Keratinocyte (primary cell): ENCODE results near the gene ARMS2.

Experiments
- CTCF ChIP-seq, 3 experiments: IDR thresholded peaks in 1 of 3; conservative IDR thresholded peaks in 1 of 3; optimal IDR thresholded peaks in 1 of 3; 2 replicates in 2 of 3; 3 replicates in 1 of 3; pipeline versions ENCODE3 to v1.5.1; 2011; ENCODE audit warnings: low read length in 3 of 3, mild to moderate bottlenecking in 3 of 3, moderate library complexity in 2 of 3, control low read depth in 1 of 3, inconsistent platforms in 1 of 3; ENCODE audit not compliant: insufficient read depth in 2 of 3; ENCODE audit errors: extremely low read depth in 1 of 3
- EZH2 ChIP-seq: IDR thresholded peaks from one replicate; pipeline ENCODE4 v1.6.1; 2012; ENCODE audit warnings: inconsistent platforms, mild to moderate bottlenecking, low read length, moderate library complexity

- no peak for TF ChIP-seq CTCF (optimal IDR thresholded peaks at IDR 0.05 in 1 of 3, IDR thresholded peaks at IDR 0.05 in 1 of 3, conservative IDR thresholded peaks at IDR 0.05 in 1 of 3; ENCODE audit: extremely low read depth in 1 of 3, insufficient read depth in 2 of 3, low read length in 3 of 3)
- TF ChIP-seq EZH2 = no peak
Observed at GRCh38 chr10:122494833-122495232, 40.4 kb downstream of the ARMS2 start.
